GM18951 (cell line): ENCODE results near the gene PITPNB.

ENCODE experiments used
- POLR2A ChIP-seq: IDR thresholded peaks from 4 replicates; pipeline ENCODE4 v1.6.1; 2011; ENCODE audit warnings: mild to moderate bottlenecking; ENCODE audit not compliant: insufficient read length, insufficient read depth; ENCODE audit errors: extremely low read depth
- in situ Hi-C: fragments of 300-500 bp; cut with MboI; formaldehyde crosslinking; loops from one replicate; pipeline ENCODE4 v1.12.0; 2022; ENCODE audit warnings: low sequenced_read_pairs, mixed read lengths, inconsistent platforms; ENCODE audit not compliant: unreplicated experiment

Gene PITPNB

GRCh38 chr22:27934069-27934468, 15.0 kb upstream of the PITPNB start:
- no peak for TF ChIP-seq POLR2A
- in situ Hi-C loops: no loop called here

- TF ChIP-seq POLR2A: no peak
- in situ Hi-C loops: no loop called here
Measured at GRCh38 chr22:27933186-27933983, 14.3 kb upstream of the PITPNB start.

- TF ChIP-seq POLR2A: no peak
- in situ Hi-C loops: no loop called here
Measured at GRCh38 chr22:27930331-27931060, 11.4 kb upstream of the PITPNB start.

- TF ChIP-seq POLR2A: no peak
- in situ Hi-C loops: no loop called here
Measured at GRCh38 chr22:27927608-27928007, 8.6 kb upstream of the PITPNB start.

- TF ChIP-seq POLR2A: no peak
- in situ Hi-C loops: no loop called here
Measured at GRCh38 chr22:27925331-27925730, 6.3 kb upstream of the PITPNB start.

- TF ChIP-seq POLR2A: no peak
- in situ Hi-C loops: no loop called here
Measured at GRCh38 chr22:27919942-27920755, 1.1 kb upstream of the PITPNB start.

- in situ Hi-C loops: no loop called here
- no peak for TF ChIP-seq POLR2A
Measured at GRCh38 chr22:27918341-27919221, 475 bp downstream of the PITPNB start.

- in situ Hi-C loops: no loop called here
- no peak for TF ChIP-seq POLR2A
Measured at GRCh38 chr22:27915986-27916385, 3.1 kb downstream of the PITPNB start.

GRCh38 chr22:27913162-27913741, 5.8 kb downstream of the PITPNB start:
- TF ChIP-seq POLR2A: no peak
- in situ Hi-C loops: no loop called here

GRCh38 chr22:27912101-27912500, 7.0 kb downstream of the PITPNB start:
- in situ Hi-C loops: no loop called here
- no peak for TF ChIP-seq POLR2A

GRCh38 chr22:27911330-27911729, 7.7 kb downstream of the PITPNB start:
- no peak for TF ChIP-seq POLR2A
- in situ Hi-C loops: no loop called here

- in situ Hi-C loops: no loop called here
- no peak for TF ChIP-seq POLR2A
Measured at GRCh38 chr22:27906241-27906640, 12.8 kb downstream of the PITPNB start.

- no peak for TF ChIP-seq POLR2A
Measured at GRCh38 chr22:27905653-27906052, 13.4 kb downstream of the PITPNB start.

More at GRCh38 chr22:27905653-27906052, 13.4 kb downstream of the PITPNB start:
- in situ Hi-C loops: no loop called here
